Measurements from ENCODE around the gene KPNB1. TPM values are rescaled to one million over a fixed set of nuclear protein-coding genes. Genes with fewer than 3 reads are reported as not detected.

KPNB1 gene
- total and polyA plus RNA-seq, 2 of the 4 experiments (the other 2 are of a cell fraction): 206 to 1,082 TPM

DNA sequence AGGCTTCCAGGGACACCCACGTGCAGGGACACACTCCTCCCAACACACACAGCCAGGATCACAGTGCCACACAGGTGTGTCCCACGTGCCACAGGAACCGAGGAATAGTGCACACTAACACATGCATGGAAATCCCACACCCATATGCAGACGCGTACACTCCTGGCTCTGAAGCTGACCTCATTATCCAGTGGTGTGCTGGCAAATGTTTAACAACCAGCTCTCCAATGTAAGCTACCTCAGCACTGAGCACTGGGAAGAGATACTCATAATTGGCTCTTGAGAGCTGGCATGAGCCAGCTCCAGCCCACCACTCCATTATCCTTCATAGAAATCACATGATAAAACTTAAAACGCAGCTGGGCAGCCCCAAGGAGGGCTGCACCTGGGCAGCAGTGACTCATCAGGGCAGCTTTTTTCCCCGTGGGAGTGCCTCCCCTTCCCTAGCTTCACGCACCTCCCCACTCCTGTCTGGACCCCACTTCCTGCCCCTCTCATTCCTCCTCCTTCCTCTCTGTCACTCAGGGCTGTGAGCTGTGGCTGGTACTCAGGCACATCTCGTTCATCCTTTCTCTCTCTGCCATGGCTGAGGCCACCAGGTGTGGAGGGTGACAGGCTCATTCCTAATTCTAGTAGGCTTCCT is 68.4 kb downstream of the KPNB1 start:
- intact Hi-C loops (cut with micrococcal nuclease) (no loop called here), dilution Hi-C loops (cut with HindIII; ENCODE audit: low sequenced_read_pairs, unreplicated experiment) (no loop called here), in situ Hi-C loops (cut with MboI; ENCODE audit: low sequenced_read_pairs) (no loop called here)
- Histone ChIP-seq H3K27ac (ENCODE audit: insufficient read depth, low read length) (no peak overlapping the region), H3K4me1 (ENCODE audit: control insufficient read depth, insufficient read depth, low read length) (peaks cover 27% of the 10 kb centered on the region), H3K4ac (ENCODE audit: low read depth, low read length) (peak overlapping the region; percentile 15; the same call in 1 of the 2 replicates), H3K9me1 (ENCODE audit: insufficient read depth, low read length) (peaks cover 5% of the 10 kb centered on the region; the same call in 1 of the 2 replicates), H2AK9ac (replicated peaks; ENCODE audit: low read depth, low read length, poor library complexity) (peak overlapping the region; percentile 40), H3K36me3 (ENCODE audit: control insufficient read depth, insufficient read depth, low read length) (no peaks in the 10 kb centered on the region), H4K20me1 (ENCODE audit: insufficient read depth, low read length) (peaks cover 47% of the 10 kb centered on the region), H3K27me3 (ENCODE audit: control insufficient read depth, insufficient read depth, low read length) (peaks cover 92% of the 10 kb centered on the region), H4K91ac (ENCODE audit: insufficient read depth, low read depth, low read length) (no peak overlapping the region), H4K5ac (ENCODE audit: low read depth, low read length) (no peak overlapping the region), H2BK120ac (ENCODE audit: low read depth, low read length) (0 out of 2 replicates have a peak overlapping the region, but pooled peaks have one; percentile 29), H3K18ac (ENCODE audit: low read depth, low read length) (no peak overlapping the region), H2BK20ac (ENCODE audit: low read depth, low read length) (no peak overlapping the region; the same call in 1 of the 2 replicates), H2AK5ac (ENCODE audit: low read depth, low read length) (peak overlapping the region; percentile 48; the same call in 1 of the 2 replicates), H3K56ac (ENCODE audit: extremely low read depth, insufficient read depth, low read length) (no peak overlapping the region), H3K9ac (ENCODE audit: low read depth, low read length) (no peak overlapping the region), H3K4me3 (ENCODE audit: insufficient read depth, low read depth, low read length) (no peak overlapping the region), H3K23ac (ENCODE audit: low read depth, low read length) (no peak overlapping the region), H3K9me3 (ENCODE audit: control insufficient read depth, insufficient read depth, low read length) (no peaks in the 10 kb centered on the region), H3K4me2 (ENCODE audit: low read depth, low read length) (no peak overlapping the region), H4K8ac (ENCODE audit: low read depth in 2 of 2, low read length in 2 of 2) (no peak overlapping the region), H2BK15ac (ENCODE audit: low read depth, low read length) (no peak overlapping the region; the same call in 2 of the 3 replicates), H2BK5ac (ENCODE audit: low read depth, low read length, poor library complexity, severe bottlenecking) (no peak overlapping the region), H3K14ac (replicated peaks; ENCODE audit: low read depth, low read length) (peak overlapping the region; percentile 5; the same call in 1 of the 2 replicates), H2AFZ (replicated peaks; ENCODE audit: low read length, poor library complexity) (peak overlapping the region; percentile 47), H3K79me1 (ENCODE audit: low read depth in 1 of 2, low read length in 2 of 2) (no peaks in the 10 kb centered on the region)
- BruUV-seq (replicated peaks): no TSS peak
- POLR2A ChIA-PET (ENCODE audit: unreplicated experiment): no interaction called here
- no peak for TF ChIP-seq MXI1 (IDR thresholded peaks at IDR 0.05; ENCODE audit: borderline replicate concordance, low read depth, low read length)
- TF ChIP-seq CHD1 (IDR thresholded peaks at IDR 0.05; ENCODE audit: low read depth, low read length): no peak
- TF ChIP-seq POLR2A (IDR thresholded peaks at IDR 0.05; ENCODE audit: low read depth, low read length): no peak
- ATAC-seq (ENCODE audit: low read depth) (no peak), DNase-seq (no peak)
- 29% methylated on average over 4 of the region's 9 CpGs; no CpG with 5 or more reads in 1 of the 2 experiments for WGBS, 2 experiments (ENCODE audit: extremely low coverage in 2 of 2, insufficient read length in 1 of 2)
- CTCF ChIA-PET: interaction anchor here (0.6 to 1.4 kb wide), 2 partner anchors 11 to 84 kb away, joined by 4 to 8 read pairs; no protein-coding TSS in a partner anchor

Measured in IMR-90 (cell line).